NCI-H128 (cell line): ENCODE data around the gene DNAJC8.

Experiments
- DNase-seq: peaks from one replicate; lab custom pipeline; 2025; ENCODE audit not compliant: unreplicated experiment; lab: John Stamatoyannopoulos, UW

DNAJC8 gene

GRCh38 chr1:28205243-28205642 is 27.6 kb downstream of the DNAJC8 start:
- no peak for DNase-seq

GRCh38 chr1:28200234-28200873 is 32.5 kb downstream of the DNAJC8 start:
- DNase-seq = no peak

- DNase-seq = no peak
Measured at GRCh38 chr1:28199328-28200233, 33.2 kb downstream of the DNAJC8 start.

- DNase-seq = no peak
Measured at GRCh38 chr1:28197682-28198415, 35.0 kb downstream of the DNAJC8 start.

GRCh38 chr1:28196330-28196729 is 36.5 kb downstream of the DNAJC8 start:
- DNase-seq = no peak

- no peak for DNase-seq
Measured at GRCh38 chr1:28195780-28196179, 37.0 kb downstream of the DNAJC8 start.

GRCh38 chr1:28194326-28195035 is 38.3 kb downstream of the DNAJC8 start:
- DNase-seq = no peak

- no peak for DNase-seq
Measured at GRCh38 chr1:28193701-28194161, 39.1 kb downstream of the DNAJC8 start.

GRCh38 chr1:28190996-28191645 is 41.7 kb downstream of the DNAJC8 start:
- no peak for DNase-seq

GRCh38 chr1:28190337-28190979 is 42.4 kb downstream of the DNAJC8 start:
- DNase-seq = no peak

GRCh38 chr1:28185071-28185470 is 47.8 kb downstream of the DNAJC8 start:
- no peak for DNase-seq

GRCh38 chr1:28180306-28181305 is 52.2 kb downstream of the DNAJC8 start:
- no peak for DNase-seq

- DNase-seq = no peak
Measured at GRCh38 chr1:28178690-28179485, 53.9 kb downstream of the DNAJC8 start.

- DNase-seq = no peak
Measured at GRCh38 chr1:28176492-28177470, 56.0 kb downstream of the DNAJC8 start, which contains the start of gene PTAFR. PTAFR (minus strand) TSS chr1:28176690; CDS start chr1:28151021, 25,669 bp downstream.

- DNase-seq = no peak
Measured at GRCh38 chr1:28175955-28176485, 56.8 kb downstream of the DNAJC8 start.

GRCh38 chr1:28173980-28174297 is 58.9 kb downstream of the DNAJC8 start:
- no peak for DNase-seq
